ENCODE data around the gene DTWD2. TPM values are rescaled to one million over a fixed set of nuclear protein-coding genes. Genes with fewer than 3 reads are reported as not detected.
"Not testable (repeated sequence)": the region's sequence is repeated elsewhere in the genome, so short reads cannot be mapped to it uniquely, and the experiment has no call there.

DTWD2 gene
- polyA plus RNA-seq, 1 donor from 2014 or later: 3.3 TPM

GRCh38 chr5:118994595-118994994, 6.2 kb upstream of the DTWD2 start:
- Histone ChIP-seq H4K20me1 (ENCODE audit: insufficient read depth) (no peaks in the 10 kb centered on the region), H3K4me3 (ENCODE audit: low read length) (no peak overlapping the region), H3K27ac (ENCODE audit: low read length) (no peak overlapping the region), H3K4me2 (ENCODE audit: low read length) (no peak overlapping the region), H3K27me3 (ENCODE audit: insufficient read depth, low read depth, low read length) (no peaks in the 10 kb centered on the region), H3K36me3 (ENCODE audit: insufficient read depth, low read length) (no peaks in the 10 kb centered on the region), H3K9ac (ENCODE audit: low read length) (no peak overlapping the region), H3F3A (ENCODE audit: insufficient read depth, low read length, poor library complexity, severe bottlenecking) (no peaks in the 10 kb centered on the region), H3K79me2 (replicated peaks; ENCODE audit: insufficient read depth, low read length) (no peaks in the 10 kb centered on the region), H3K9me2 (ENCODE audit: insufficient read depth, low read length) (no peaks in the 10 kb centered on the region), H2AFZ (ENCODE audit: low read depth, low read length) (no peak overlapping the region), H3K9me3 (ENCODE audit: low read length) (no peaks in the 10 kb centered on the region)
- no peak for TF ChIP-seq POLR2AphosphoS5 (IDR thresholded peaks at IDR 0.05)
- TF ChIP-seq EP300 (conservative IDR thresholded peaks at IDR 0.05; ENCODE audit: poor library complexity, severe bottlenecking): no peak
- no peak for TF ChIP-seq RAD21 (conservative IDR thresholded peaks at IDR 0.05)
- TF ChIP-seq SMC3 (conservative IDR thresholded peaks at IDR 0.05; ENCODE audit: poor library complexity): no peak
- no peak for TF ChIP-seq EZH2 (IDR thresholded peaks at IDR 0.05; ENCODE audit: borderline replicate concordance, insufficient read depth, low read length, poor library complexity, severe bottlenecking)
- no peak for TF ChIP-seq TAF1 (IDR thresholded peaks at IDR 0.05; ENCODE audit: low read depth)
- TF ChIP-seq, protein P1, sequence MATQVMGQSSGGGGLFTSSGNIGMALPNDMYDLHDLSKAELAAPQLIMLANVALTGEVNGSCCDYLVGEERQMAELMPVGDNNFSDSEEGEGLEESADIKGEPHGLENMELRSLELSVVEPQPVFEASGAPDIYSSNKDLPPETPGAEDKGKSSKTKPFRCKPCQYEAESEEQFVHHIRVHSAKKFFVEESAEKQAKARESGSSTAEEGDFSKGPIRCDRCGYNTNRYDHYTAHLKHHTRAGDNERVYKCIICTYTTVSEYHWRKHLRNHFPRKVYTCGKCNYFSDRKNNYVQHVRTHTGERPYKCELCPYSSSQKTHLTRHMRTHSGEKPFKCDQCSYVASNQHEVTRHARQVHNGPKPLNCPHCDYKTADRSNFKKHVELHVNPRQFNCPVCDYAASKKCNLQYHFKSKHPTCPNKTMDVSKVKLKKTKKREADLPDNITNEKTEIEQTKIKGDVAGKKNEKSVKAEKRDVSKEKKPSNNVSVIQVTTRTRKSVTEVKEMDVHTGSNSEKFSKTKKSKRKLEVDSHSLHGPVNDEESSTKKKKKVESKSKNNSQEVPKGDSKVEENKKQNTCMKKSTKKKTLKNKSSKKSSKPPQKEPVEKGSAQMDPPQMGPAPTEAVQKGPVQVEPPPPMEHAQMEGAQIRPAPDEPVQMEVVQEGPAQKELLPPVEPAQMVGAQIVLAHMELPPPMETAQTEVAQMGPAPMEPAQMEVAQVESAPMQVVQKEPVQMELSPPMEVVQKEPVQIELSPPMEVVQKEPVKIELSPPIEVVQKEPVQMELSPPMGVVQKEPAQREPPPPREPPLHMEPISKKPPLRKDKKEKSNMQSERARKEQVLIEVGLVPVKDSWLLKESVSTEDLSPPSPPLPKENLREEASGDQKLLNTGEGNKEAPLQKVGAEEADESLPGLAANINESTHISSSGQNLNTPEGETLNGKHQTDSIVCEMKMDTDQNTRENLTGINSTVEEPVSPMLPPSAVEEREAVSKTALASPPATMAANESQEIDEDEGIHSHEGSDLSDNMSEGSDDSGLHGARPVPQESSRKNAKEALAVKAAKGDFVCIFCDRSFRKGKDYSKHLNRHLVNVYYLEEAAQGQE (IDR thresholded peaks at IDR 0.05; ENCODE audit: borderline replicate concordance): no peak
- TF ChIP-seq, protein P2, sequence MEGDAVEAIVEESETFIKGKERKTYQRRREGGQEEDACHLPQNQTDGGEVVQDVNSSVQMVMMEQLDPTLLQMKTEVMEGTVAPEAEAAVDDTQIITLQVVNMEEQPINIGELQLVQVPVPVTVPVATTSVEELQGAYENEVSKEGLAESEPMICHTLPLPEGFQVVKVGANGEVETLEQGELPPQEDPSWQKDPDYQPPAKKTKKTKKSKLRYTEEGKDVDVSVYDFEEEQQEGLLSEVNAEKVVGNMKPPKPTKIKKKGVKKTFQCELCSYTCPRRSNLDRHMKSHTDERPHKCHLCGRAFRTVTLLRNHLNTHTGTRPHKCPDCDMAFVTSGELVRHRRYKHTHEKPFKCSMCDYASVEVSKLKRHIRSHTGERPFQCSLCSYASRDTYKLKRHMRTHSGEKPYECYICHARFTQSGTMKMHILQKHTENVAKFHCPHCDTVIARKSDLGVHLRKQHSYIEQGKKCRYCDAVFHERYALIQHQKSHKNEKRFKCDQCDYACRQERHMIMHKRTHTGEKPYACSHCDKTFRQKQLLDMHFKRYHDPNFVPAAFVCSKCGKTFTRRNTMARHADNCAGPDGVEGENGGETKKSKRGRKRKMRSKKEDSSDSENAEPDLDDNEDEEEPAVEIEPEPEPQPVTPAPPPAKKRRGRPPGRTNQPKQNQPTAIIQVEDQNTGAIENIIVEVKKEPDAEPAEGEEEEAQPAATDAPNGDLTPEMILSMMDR (IDR thresholded peaks at IDR 0.05; ENCODE audit: poor library complexity, severe bottlenecking): no peak
- TF ChIP-seq MXI1 (conservative IDR thresholded peaks at IDR 0.05; ENCODE audit: poor library complexity, severe bottlenecking): no peak

DNA sequence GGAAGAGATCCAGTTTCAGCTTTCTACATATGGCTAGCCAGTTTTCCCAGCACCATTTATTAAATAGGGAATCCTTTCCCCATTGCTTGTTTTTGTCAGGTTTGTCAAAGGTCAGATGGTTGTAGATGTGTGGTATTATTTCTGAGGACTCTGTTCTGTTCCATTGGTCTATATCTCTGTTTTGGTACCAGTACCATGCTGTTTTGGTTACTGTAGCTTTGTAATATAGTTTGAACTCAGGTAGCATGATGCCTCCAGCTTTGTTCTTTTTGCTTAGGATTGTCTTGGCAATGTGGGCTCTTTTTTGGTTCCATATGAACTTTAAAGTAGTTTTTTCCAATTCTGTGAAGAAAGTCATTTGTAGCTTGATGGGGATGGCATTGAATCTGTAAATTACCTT, 4.8 kb upstream of the DTWD2 start:
- not testable (repeated sequence) for H3K27ac ChIP-seq (ENCODE audit: low read length); H4K20me1 ChIP-seq (ENCODE audit: insufficient read depth); H3K36me3 ChIP-seq (ENCODE audit: insufficient read depth, low read length); H3F3A ChIP-seq (ENCODE audit: insufficient read depth, low read length, poor library complexity, severe bottlenecking); H3K9me2 ChIP-seq (ENCODE audit: insufficient read depth, low read length); H3K27me3 ChIP-seq (ENCODE audit: insufficient read depth, low read depth, low read length); H3K4me2 ChIP-seq (ENCODE audit: low read length); H3K9ac ChIP-seq (ENCODE audit: low read length); H3K4me3 ChIP-seq (ENCODE audit: low read length); H2AFZ ChIP-seq (ENCODE audit: low read depth, low read length); H3K9me3 ChIP-seq (ENCODE audit: low read length); H3K79me2 ChIP-seq (replicated peaks; ENCODE audit: insufficient read depth, low read length)

GRCh38 chr5:118992055-118992454, 3.7 kb upstream of the DTWD2 start:
- not testable (repeated sequence) for H4K20me1 ChIP-seq (ENCODE audit: insufficient read depth); H3K4me2 ChIP-seq (ENCODE audit: low read length); H3K27ac ChIP-seq (ENCODE audit: low read length); H3K9ac ChIP-seq (ENCODE audit: low read length); H3K36me3 ChIP-seq (ENCODE audit: insufficient read depth, low read length); H3K27me3 ChIP-seq (ENCODE audit: insufficient read depth, low read depth, low read length); H3K9me2 ChIP-seq (ENCODE audit: insufficient read depth, low read length); H2AFZ ChIP-seq (ENCODE audit: low read depth, low read length); H3K4me3 ChIP-seq (ENCODE audit: low read length); H3K9me3 ChIP-seq (ENCODE audit: low read length); H3F3A ChIP-seq (ENCODE audit: insufficient read depth, low read length, poor library complexity, severe bottlenecking); H3K79me2 ChIP-seq (replicated peaks; ENCODE audit: insufficient read depth, low read length)

Measured in neural cell (in vitro differentiated cells).